OCI-LY7 (cell line): ENCODE results near the gene DDAH1.

ENCODE experiments used
- EZH2phosphoT487 ChIP-seq: fragments of 200-600 bp; sonication (generic); IDR thresholded peaks from 2 replicates; pipeline ENCODE4 v1.6.1; 2018; ENCODE audit warnings: low read depth, borderline replicate concordance, mild to moderate bottlenecking, mixed run types, antibody characterized with exemption, low read length, moderate library complexity, mixed read lengths
- TF ChIP-seq, protein P1 (sequence below): fragments of 200-600 bp; sonication (generic); conservative IDR thresholded peaks from 2 replicates; pipeline ENCODE4 v1.5.1; 2014; ENCODE audit warnings: mild to moderate bottlenecking, antibody characterized with exemption, low read length, moderate library complexity, mixed read lengths

DNA sequence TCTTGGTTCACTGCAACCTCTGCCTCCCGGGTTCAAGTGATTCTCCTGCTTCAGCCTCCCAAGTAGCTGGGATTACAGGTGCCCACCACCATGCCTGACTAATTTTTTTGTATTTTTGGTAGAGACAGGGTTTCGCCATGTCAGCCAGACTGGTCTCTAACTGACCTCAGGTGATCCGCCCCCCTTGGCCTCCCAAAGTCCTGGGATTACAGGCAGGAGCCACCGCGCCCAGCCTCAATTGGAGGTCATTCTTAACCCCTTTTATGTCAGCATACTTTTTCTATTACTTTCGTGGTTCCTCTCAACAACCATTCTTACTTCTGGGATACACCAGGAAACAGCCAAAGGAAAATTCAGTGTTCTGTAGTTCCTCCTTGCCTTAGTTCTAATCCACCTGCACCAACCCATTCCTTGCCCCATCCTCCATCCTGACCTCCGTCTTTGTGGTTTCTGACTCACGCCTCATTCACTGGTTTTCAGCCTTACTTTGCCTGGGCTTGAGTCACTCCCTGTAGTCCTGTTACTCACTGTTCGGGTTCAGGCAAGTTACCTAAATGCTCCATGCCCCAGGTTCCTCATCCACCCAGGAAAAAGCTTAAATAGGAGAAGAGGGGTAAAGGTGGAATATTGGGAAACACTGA, 175.6 kb downstream of the DDAH1 start:
- TF ChIP-seq, protein P1, sequence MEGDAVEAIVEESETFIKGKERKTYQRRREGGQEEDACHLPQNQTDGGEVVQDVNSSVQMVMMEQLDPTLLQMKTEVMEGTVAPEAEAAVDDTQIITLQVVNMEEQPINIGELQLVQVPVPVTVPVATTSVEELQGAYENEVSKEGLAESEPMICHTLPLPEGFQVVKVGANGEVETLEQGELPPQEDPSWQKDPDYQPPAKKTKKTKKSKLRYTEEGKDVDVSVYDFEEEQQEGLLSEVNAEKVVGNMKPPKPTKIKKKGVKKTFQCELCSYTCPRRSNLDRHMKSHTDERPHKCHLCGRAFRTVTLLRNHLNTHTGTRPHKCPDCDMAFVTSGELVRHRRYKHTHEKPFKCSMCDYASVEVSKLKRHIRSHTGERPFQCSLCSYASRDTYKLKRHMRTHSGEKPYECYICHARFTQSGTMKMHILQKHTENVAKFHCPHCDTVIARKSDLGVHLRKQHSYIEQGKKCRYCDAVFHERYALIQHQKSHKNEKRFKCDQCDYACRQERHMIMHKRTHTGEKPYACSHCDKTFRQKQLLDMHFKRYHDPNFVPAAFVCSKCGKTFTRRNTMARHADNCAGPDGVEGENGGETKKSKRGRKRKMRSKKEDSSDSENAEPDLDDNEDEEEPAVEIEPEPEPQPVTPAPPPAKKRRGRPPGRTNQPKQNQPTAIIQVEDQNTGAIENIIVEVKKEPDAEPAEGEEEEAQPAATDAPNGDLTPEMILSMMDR: no peak
- TF ChIP-seq EZH2phosphoT487: no peak
